OCI-LY3 (cell line): Measurements from ENCODE around the gene CAMK2A.

Experiments used
- EZH2phosphoT487 ChIP-seq: fragments of 200-600 bp; shearing (Covaris generic); IDR thresholded peaks from 2 replicates; pipeline ENCODE4 v1.6.1; 2018; ENCODE audit warnings: antibody characterized with exemption, mixed run types, low read depth
- TF ChIP-seq, protein P1 (sequence below): fragments of 200-600, 300-600 bp; sonication (generic); IDR thresholded peaks from 2 replicates; pipeline ENCODE4 v1.5.1; 2014; ENCODE audit warnings: antibody characterized with exemption, low read length, low read depth

- TF ChIP-seq, protein P1, sequence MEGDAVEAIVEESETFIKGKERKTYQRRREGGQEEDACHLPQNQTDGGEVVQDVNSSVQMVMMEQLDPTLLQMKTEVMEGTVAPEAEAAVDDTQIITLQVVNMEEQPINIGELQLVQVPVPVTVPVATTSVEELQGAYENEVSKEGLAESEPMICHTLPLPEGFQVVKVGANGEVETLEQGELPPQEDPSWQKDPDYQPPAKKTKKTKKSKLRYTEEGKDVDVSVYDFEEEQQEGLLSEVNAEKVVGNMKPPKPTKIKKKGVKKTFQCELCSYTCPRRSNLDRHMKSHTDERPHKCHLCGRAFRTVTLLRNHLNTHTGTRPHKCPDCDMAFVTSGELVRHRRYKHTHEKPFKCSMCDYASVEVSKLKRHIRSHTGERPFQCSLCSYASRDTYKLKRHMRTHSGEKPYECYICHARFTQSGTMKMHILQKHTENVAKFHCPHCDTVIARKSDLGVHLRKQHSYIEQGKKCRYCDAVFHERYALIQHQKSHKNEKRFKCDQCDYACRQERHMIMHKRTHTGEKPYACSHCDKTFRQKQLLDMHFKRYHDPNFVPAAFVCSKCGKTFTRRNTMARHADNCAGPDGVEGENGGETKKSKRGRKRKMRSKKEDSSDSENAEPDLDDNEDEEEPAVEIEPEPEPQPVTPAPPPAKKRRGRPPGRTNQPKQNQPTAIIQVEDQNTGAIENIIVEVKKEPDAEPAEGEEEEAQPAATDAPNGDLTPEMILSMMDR, result no peak
- TF ChIP-seq EZH2phosphoT487, result no peak
Observed at GRCh38 chr5:150243590-150243989, 46.0 kb downstream of the CAMK2A start.
